GM23338 (cell line): Measurements from ENCODE around the gene PPM1H. TPM values are rescaled to one million over a fixed set of nuclear protein-coding genes. Genes with fewer than 3 reads are reported as not detected.

ENCODE experiments used
- ATAC-seq: fragments of 200-7000 bp; cut with Tn5 transposase; 3 replicates; pipeline ENCODE4 v1.9.1; 2020
- DNase-seq: peaks from one replicate; pipeline ENCODE4 v3.0.0-alpha.2; 2015; ENCODE audit warnings: low spot score
- H2AFZ ChIP-seq: fragments of 200-600 bp; sonication (generic); 2 replicates; pipeline ENCODE4 v1.8.0; 2016; ENCODE audit warnings: antibody characterized with exemption, mild to moderate bottlenecking, moderate library complexity
- H3F3A ChIP-seq: fragments of 200-600 bp; sonication (generic); replicated peaks from 2 replicates; pipeline ENCODE4 v1.8.0; 2017; ENCODE audit warnings: antibody characterized with exemption, mixed run types, low read depth
- H3K27ac ChIP-seq: fragments of 200-600 bp; sonication (generic); 2 replicates; pipeline ENCODE4 v1.6.1; 2016; ENCODE audit warnings: low read depth
- H3K27me3 ChIP-seq: fragments of 200-600 bp; sonication (generic); 2 replicates; pipeline ENCODE4 v1.8.0; 2016; ENCODE audit warnings: mild to moderate bottlenecking, mixed run types, moderate library complexity; ENCODE audit not compliant: insufficient read depth
- H3K36me3 ChIP-seq: fragments of 200-600 bp; sonication (generic); 2 replicates; pipeline ENCODE4 v1.8.0; 2016; ENCODE audit warnings: mild to moderate bottlenecking; ENCODE audit not compliant: insufficient read depth
- H3K4me1 ChIP-seq: fragments of 200-600 bp; sonication (generic); 2 replicates; pipeline ENCODE4 v1.8.0; 2016; ENCODE audit warnings: mild to moderate bottlenecking, moderate library complexity; ENCODE audit not compliant: insufficient read depth
- H3K4me2 ChIP-seq: fragments of 200-600 bp; sonication (generic); 2 replicates; pipeline ENCODE4 v1.7.1; 2017; ENCODE audit warnings: mixed run types
- H3K4me3 ChIP-seq: fragments of 200-600 bp; sonication (generic); 2 replicates; pipeline ENCODE4 v1.6.1; 2016; ENCODE audit warnings: mixed run types
- H3K79me2 ChIP-seq: fragments of 200-600 bp; sonication (generic); replicated peaks from 2 replicates; pipeline ENCODE4 v1.8.0; 2017; ENCODE audit warnings: mild to moderate bottlenecking; ENCODE audit not compliant: insufficient read depth
- H3K9me2 ChIP-seq: fragments of 200-600 bp; sonication (generic); 2 replicates; pipeline ENCODE4 v1.8.0; 2017; ENCODE audit not compliant: insufficient read depth
- H4K20me1 ChIP-seq: fragments of 200-600 bp; sonication (generic); replicated peaks from 2 replicates; pipeline ENCODE4 v1.8.0; 2017; ENCODE audit warnings: mild to moderate bottlenecking; ENCODE audit not compliant: insufficient read depth
- H3K27ac Mint-ChIP-seq: 2 replicates; pipeline ENCODE4 v1.8.0; 2020; ENCODE audit warnings: inconsistent platforms, mild to moderate bottlenecking, moderate library complexity, mixed read lengths
- H3K27me3 Mint-ChIP-seq: 3 replicates; pipeline ENCODE4 v1.8.0; 2022; ENCODE audit warnings: low read depth, mild to moderate bottlenecking, moderate library complexity, mixed read lengths, inconsistent platforms; ENCODE audit not compliant: insufficient read depth, poor library complexity
- H3K36me3 Mint-ChIP-seq: 3 replicates; pipeline ENCODE4 v1.8.0; 2021; ENCODE audit warnings: low read depth, mild to moderate bottlenecking, inconsistent platforms, moderate library complexity, mixed read lengths
- H3K4me1 Mint-ChIP-seq: 3 replicates; pipeline ENCODE4 v1.8.0; 2020; ENCODE audit warnings: mild to moderate bottlenecking, inconsistent platforms, mixed read lengths
- H3K4me3 Mint-ChIP-seq: 3 replicates; pipeline ENCODE4 v1.8.0; 2021; ENCODE audit warnings: moderate library complexity, mild to moderate bottlenecking, inconsistent platforms, mixed read lengths
- H3K9me3 Mint-ChIP-seq: 3 replicates; pipeline ENCODE4 v1.8.0; 2020; ENCODE audit warnings: moderate library complexity, mild to moderate bottlenecking, inconsistent platforms, mixed read lengths
- CREB1 ChIP-seq: fragments of 250-450 bp; sonication (Bioruptor Pico); IDR thresholded peaks from 2 replicates; pipeline ENCODE4 v1.5.0; 2020; ENCODE audit warnings: low read depth, mild to moderate bottlenecking, moderate library complexity
- CTCF ChIP-seq, 2 experiments: fragments of 200-600 bp in 1 of 2; sonication (generic) in 1 of 2; conservative IDR thresholded peaks; 2 replicates each; pipeline versions ENCODE4 v1.5.1 to v1.6.1; 2016 to 2017; ENCODE audit warnings: antibody characterized with exemption in 2 of 2, low read depth in 2 of 2, mild to moderate bottlenecking in 2 of 2, moderate library complexity in 1 of 2
- EZH2 ChIP-seq: fragments of 200-600 bp; sonication (generic); IDR thresholded peaks from one replicate; pipeline ENCODE4 v1.8.0; 2017; ENCODE audit warnings: antibody characterized with exemption, mild to moderate bottlenecking, low read depth; ENCODE audit not compliant: unreplicated experiment
- EZH2phosphoT487 ChIP-seq: fragments of 200-600 bp; sonication (generic); IDR thresholded peaks from one replicate; pipeline ENCODE4 v1.8.1; 2018; ENCODE audit warnings: antibody characterized with exemption; ENCODE audit not compliant: unreplicated experiment
- JUNB ChIP-seq: IDR thresholded peaks from one replicate; pipeline ENCODE4 v1.6.1; 2016; ENCODE audit warnings: antibody characterized with exemption; ENCODE audit not compliant: unreplicated experiment
- NANOG ChIP-seq: IDR thresholded peaks from 2 replicates; pipeline ENCODE4 v1.6.1; 2016; ENCODE audit warnings: antibody characterized with exemption, borderline replicate concordance
- POLR2AphosphoS5 ChIP-seq: IDR thresholded peaks from 2 replicates; pipeline ENCODE4 v1.6.1; 2016; ENCODE audit warnings: antibody characterized with exemption, low read depth
- STAT1 ChIP-seq: IDR thresholded peaks from one replicate; pipeline ENCODE4 v1.6.1; 2016; ENCODE audit warnings: antibody characterized with exemption; ENCODE audit not compliant: unreplicated experiment
- ZNF114 ChIP-seq: fragments of 250-450 bp; sonication (Bioruptor Pico); IDR thresholded peaks from 2 replicates; pipeline ENCODE4 v1.5.0; 2020; ENCODE audit warnings: mild to moderate bottlenecking, moderate library complexity
- ZNF331 ChIP-seq: fragments of 250-450 bp; sonication (Bioruptor Pico); IDR thresholded peaks from 2 replicates; pipeline ENCODE4 v1.5.0; 2020; ENCODE audit warnings: low read depth, mild to moderate bottlenecking, moderate library complexity
- ZNF462 ChIP-seq: fragments of 250-450 bp; sonication (Bioruptor Pico); IDR thresholded peaks from 2 replicates; pipeline ENCODE4 v1.5.0; 2020; ENCODE audit warnings: mild to moderate bottlenecking, moderate library complexity
- polyA plus RNA-seq: library from polyadenylated mRNA; unstranded; fragments of >200 nt; fragmentation: Nextera tagmentation; extraction: Ambion mirVana; gene quantifications from 2 replicates; pipeline ENCODE4 v1.2.1, GENCODE V29; 2016
- total RNA-seq: library from RNA; depleted of rRNA; stranded (reverse); fragments of >200 nt; shearing (Covaris generic); gene quantifications from 2 replicates; pipeline ENCODE4 v1.2.3, GENCODE V29; 2014
- TF ChIP-seq, protein P1 (sequence below): IDR thresholded peaks from 2 replicates; pipeline ENCODE4 v1.6.1; 2016; ENCODE audit warnings: antibody characterized with exemption
- TF ChIP-seq, protein P2 (sequence below): IDR thresholded peaks from one replicate; pipeline ENCODE4 v1.6.1; 2018; ENCODE audit warnings: antibody characterized with exemption; ENCODE audit not compliant: unreplicated experiment

The PPM1H gene
- total and polyA plus RNA-seq, 2 experiments from 2014 or later = 11.4 to 41.2 TPM

GRCh38 chr12:62686938-62687337 is 248.0 kb downstream of the PPM1H start:
- Mint-ChIP-seq H3K4me1 (peaks cover 31% of the 10 kb centered on the region), H3K27ac (no peak overlapping the region), H3K27me3 (peaks cover 11% of the 10 kb centered on the region), H3K36me3 (peaks cover 45% of the 10 kb centered on the region), H3K4me3 (no peak overlapping the region), H3K9me3 (no peaks in the 10 kb centered on the region)
- Histone ChIP-seq H3K27ac (no peak overlapping the region), H4K20me1 (no peaks in the 10 kb centered on the region), H3K4me1 (peaks cover 25% of the 10 kb centered on the region), H3K36me3 (0 out of 2 replicates have a peak, but pooled peaks cover 3% of the 10 kb centered on the region), H3K9me2 (peaks cover 9% of the 10 kb centered on the region; the same call in 1 of the 2 replicates), H3K4me2 (no peak overlapping the region), H2AFZ (no peak overlapping the region), H3K27me3 (no peaks in the 10 kb centered on the region), H3K4me3 (no peak overlapping the region), H3K79me2 (no peaks in the 10 kb centered on the region; the same call in 1 of the 2 replicates), H3F3A (peaks cover 9% of the 10 kb centered on the region; the same call in 1 of the 2 replicates)
- TF ChIP-seq EZH2 (no peak), JUNB (no peak), ZNF462 (no peak), STAT1 (no peak), ZNF331 (no peak), CREB1 (CRISPR knock-in tag) (no peak), NANOG (no peak), CTCF (conservative IDR thresholded peaks at IDR 0.05; ENCODE audit: low read depth in 2 of 2) (no peak), POLR2AphosphoS5 (no peak), ZNF114 (no peak), EZH2phosphoT487 (no peak)
- TF ChIP-seq, protein P1, sequence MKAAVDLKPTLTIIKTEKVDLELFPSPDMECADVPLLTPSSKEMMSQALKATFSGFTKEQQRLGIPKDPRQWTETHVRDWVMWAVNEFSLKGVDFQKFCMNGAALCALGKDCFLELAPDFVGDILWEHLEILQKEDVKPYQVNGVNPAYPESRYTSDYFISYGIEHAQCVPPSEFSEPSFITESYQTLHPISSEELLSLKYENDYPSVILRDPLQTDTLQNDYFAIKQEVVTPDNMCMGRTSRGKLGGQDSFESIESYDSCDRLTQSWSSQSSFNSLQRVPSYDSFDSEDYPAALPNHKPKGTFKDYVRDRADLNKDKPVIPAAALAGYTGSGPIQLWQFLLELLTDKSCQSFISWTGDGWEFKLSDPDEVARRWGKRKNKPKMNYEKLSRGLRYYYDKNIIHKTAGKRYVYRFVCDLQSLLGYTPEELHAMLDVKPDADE = no peak
- TF ChIP-seq, protein P2, sequence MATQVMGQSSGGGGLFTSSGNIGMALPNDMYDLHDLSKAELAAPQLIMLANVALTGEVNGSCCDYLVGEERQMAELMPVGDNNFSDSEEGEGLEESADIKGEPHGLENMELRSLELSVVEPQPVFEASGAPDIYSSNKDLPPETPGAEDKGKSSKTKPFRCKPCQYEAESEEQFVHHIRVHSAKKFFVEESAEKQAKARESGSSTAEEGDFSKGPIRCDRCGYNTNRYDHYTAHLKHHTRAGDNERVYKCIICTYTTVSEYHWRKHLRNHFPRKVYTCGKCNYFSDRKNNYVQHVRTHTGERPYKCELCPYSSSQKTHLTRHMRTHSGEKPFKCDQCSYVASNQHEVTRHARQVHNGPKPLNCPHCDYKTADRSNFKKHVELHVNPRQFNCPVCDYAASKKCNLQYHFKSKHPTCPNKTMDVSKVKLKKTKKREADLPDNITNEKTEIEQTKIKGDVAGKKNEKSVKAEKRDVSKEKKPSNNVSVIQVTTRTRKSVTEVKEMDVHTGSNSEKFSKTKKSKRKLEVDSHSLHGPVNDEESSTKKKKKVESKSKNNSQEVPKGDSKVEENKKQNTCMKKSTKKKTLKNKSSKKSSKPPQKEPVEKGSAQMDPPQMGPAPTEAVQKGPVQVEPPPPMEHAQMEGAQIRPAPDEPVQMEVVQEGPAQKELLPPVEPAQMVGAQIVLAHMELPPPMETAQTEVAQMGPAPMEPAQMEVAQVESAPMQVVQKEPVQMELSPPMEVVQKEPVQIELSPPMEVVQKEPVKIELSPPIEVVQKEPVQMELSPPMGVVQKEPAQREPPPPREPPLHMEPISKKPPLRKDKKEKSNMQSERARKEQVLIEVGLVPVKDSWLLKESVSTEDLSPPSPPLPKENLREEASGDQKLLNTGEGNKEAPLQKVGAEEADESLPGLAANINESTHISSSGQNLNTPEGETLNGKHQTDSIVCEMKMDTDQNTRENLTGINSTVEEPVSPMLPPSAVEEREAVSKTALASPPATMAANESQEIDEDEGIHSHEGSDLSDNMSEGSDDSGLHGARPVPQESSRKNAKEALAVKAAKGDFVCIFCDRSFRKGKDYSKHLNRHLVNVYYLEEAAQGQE = no peak
- no peak for DNase-seq
- ATAC-seq = no peak
